PC-9 (cell line): ENCODE data around the gene PAN3. TPM values are rescaled to one million over a fixed set of nuclear protein-coding genes. Genes with fewer than 3 reads are reported as not detected.

Experiments used
- BruUV-seq: library from RNA; stranded (reverse); fragments of 400-500 nt; replicated peaks from 2 replicates; lab custom pipeline; 2021; lab: Mats Ljungman, UMichigan
- CTCF ChIA-PET: fragments of 300-600 bp; sonication (Branson Sonifier 250); formaldehyde crosslinking; loops from one replicate; lab custom pipeline; 2022; ENCODE audit warnings: antibody characterized with exemption; lab: Charles Lee
- POLR2A ChIA-PET: fragments of 300-600 bp; sonication (Branson Sonifier 250); formaldehyde crosslinking; loops from one replicate; lab custom pipeline; 2022; ENCODE audit warnings: antibody characterized with exemption; ENCODE audit not compliant: unreplicated experiment; lab: Charles Lee
- DNase-seq, 2 experiments: peaks; one replicate each; pipeline versions ENCODE4 v3.0.0 to v3.0.0-alpha.2; 2015 to 2022; ENCODE audit warnings: mixed read lengths in 1 of 2
- H2AFZ ChIP-seq: fragments of 200-600 bp; sonication (generic); 2 replicates; pipeline ENCODE4 v1.8.1; 2017; ENCODE audit warnings: antibody characterized with exemption
- H3F3A ChIP-seq: fragments of 200-600 bp; sonication (generic); 2 replicates; pipeline ENCODE4 v1.8.1; 2017; ENCODE audit warnings: antibody characterized with exemption, mild to moderate bottlenecking, low read depth; ENCODE audit not compliant: insufficient read depth
- H3K27ac ChIP-seq: fragments of 200-600 bp; sonication (generic); 2 replicates; pipeline ENCODE4 v1.6.1; 2016; ENCODE audit warnings: mixed run types
- H3K27me3 ChIP-seq: fragments of 200-600 bp; sonication (generic); 2 replicates; pipeline ENCODE4 v1.6.1; 2016; ENCODE audit warnings: low read depth, mixed run types; ENCODE audit not compliant: insufficient read depth
- H3K36me3 ChIP-seq: fragments of 200-600 bp; sonication (generic); 2 replicates; pipeline ENCODE4 v1.6.1; 2016; ENCODE audit warnings: low read depth, mixed run types
- H3K4me1 ChIP-seq: fragments of 200-600 bp; sonication (generic); replicated peaks from 2 replicates; pipeline ENCODE4 v1.6.1; 2016; ENCODE audit warnings: mixed run types; ENCODE audit not compliant: insufficient read depth
- H3K4me2 ChIP-seq: fragments of 200-600 bp; sonication (generic); 2 replicates; pipeline ENCODE4 v1.6.1; 2017; ENCODE audit warnings: mixed run types
- H3K4me3 ChIP-seq: fragments of 200-600 bp; sonication (generic); 2 replicates; pipeline ENCODE4 v1.6.1; 2016; ENCODE audit warnings: mixed run types
- H3K79me2 ChIP-seq: fragments of 200-600 bp; sonication (generic); 2 replicates; pipeline ENCODE4 v1.6.1; 2017; ENCODE audit warnings: low read depth, mixed run types
- H3K9me2 ChIP-seq: fragments of 200-600 bp; sonication (generic); 2 replicates; pipeline ENCODE4 v1.8.1; 2017; ENCODE audit warnings: mild to moderate bottlenecking; ENCODE audit not compliant: insufficient read depth
- H3K9me3 ChIP-seq: fragments of 200-600 bp; sonication (generic); 2 replicates; pipeline ENCODE4 v1.8.1; 2016; ENCODE audit warnings: low read depth; ENCODE audit not compliant: insufficient read depth
- H4K20me1 ChIP-seq: fragments of 200-600 bp; sonication (generic); 2 replicates; pipeline ENCODE4 v1.8.1; 2017; ENCODE audit not compliant: insufficient read depth
- EZH2 ChIP-seq: fragments of 200-600 bp; sonication (generic); IDR thresholded peaks from 2 replicates; pipeline ENCODE4 v1.8.0; 2017; ENCODE audit warnings: antibody characterized with exemption, low read depth
- intact Hi-C: fragments of 100-400 bp; cut with micrococcal nuclease; formaldehyde crosslinking; loops from one replicate; pipeline ENCODE4 v1.10.0; 2022; ENCODE audit not compliant: unreplicated experiment
- total RNA-seq: library from RNA; stranded (reverse); gene quantifications from 2 replicates; pipeline ENCODE4 v1.2.3, GENCODE V29; 2021
- TF ChIP-seq, protein P1 (sequence below): fragments of 200-600 bp; sonication (generic); conservative IDR thresholded peaks from 2 replicates; pipeline ENCODE4 v1.6.1; 2017; ENCODE audit warnings: mixed run types, antibody characterized with exemption, mild to moderate bottlenecking, moderate library complexity

The PAN3 gene
- total RNA-seq, 1 experiment from 2014 or later: 34.6 TPM

DNA sequence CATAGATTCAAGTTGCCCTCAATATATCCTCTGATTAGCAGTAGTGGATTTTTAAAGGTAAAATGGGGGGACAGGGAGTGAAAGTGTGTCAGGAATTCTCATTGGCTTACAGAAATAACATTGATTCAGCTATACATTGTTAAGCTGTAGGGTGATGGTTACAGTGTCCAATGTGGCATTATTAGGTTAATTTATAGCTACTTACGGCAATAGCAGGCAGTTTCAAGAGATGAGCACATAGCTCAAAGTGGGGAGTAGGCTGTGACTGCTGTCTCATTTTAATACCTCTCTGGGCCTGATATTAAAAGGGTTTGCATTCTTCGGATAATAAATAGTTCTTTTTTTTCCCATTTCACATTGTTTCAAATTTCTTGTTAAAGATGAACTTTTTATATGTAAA is 34.6 kb downstream of the PAN3 start:
- Histone ChIP-seq H4K20me1 (no peaks in the 10 kb centered on the region; the same call in 1 of the 2 replicates), H3K27ac (peak overlapping the region; percentile 87), H3F3A (peaks cover 19% of the 10 kb centered on the region; the same call in 1 of the 2 replicates), H3K9me2 (no peaks in the 10 kb centered on the region), H3K9me3 (no peaks in the 10 kb centered on the region), H3K36me3 (0 out of 2 replicates have a peak, but pooled peaks cover 3% of the 10 kb centered on the region), H3K79me2 (peaks cover 81% of the 10 kb centered on the region), H3K4me3 (no peak overlapping the region), H3K4me1 (peaks cover 52% of the 10 kb centered on the region), H3K4me2 (peak overlapping the region; percentile 60), H2AFZ (no peak overlapping the region), H3K27me3 (no peaks in the 10 kb centered on the region)
- no TSS peak for BruUV-seq
- TF ChIP-seq, protein P1, sequence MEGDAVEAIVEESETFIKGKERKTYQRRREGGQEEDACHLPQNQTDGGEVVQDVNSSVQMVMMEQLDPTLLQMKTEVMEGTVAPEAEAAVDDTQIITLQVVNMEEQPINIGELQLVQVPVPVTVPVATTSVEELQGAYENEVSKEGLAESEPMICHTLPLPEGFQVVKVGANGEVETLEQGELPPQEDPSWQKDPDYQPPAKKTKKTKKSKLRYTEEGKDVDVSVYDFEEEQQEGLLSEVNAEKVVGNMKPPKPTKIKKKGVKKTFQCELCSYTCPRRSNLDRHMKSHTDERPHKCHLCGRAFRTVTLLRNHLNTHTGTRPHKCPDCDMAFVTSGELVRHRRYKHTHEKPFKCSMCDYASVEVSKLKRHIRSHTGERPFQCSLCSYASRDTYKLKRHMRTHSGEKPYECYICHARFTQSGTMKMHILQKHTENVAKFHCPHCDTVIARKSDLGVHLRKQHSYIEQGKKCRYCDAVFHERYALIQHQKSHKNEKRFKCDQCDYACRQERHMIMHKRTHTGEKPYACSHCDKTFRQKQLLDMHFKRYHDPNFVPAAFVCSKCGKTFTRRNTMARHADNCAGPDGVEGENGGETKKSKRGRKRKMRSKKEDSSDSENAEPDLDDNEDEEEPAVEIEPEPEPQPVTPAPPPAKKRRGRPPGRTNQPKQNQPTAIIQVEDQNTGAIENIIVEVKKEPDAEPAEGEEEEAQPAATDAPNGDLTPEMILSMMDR: no peak
- no peak for TF ChIP-seq EZH2
- no peak for DNase-seq
- ChIA-PET POLR2A (no interaction called here), CTCF (no interaction called here)
- intact Hi-C loops: loop anchor here (2.0 kb wide), 1 partner anchor 16 kb away; no protein-coding TSS in a partner anchor

GRCh38 chr13:28173793-28174192 is 35.4 kb downstream of the PAN3 start:
- Histone ChIP-seq H4K20me1 (no peaks in the 10 kb centered on the region), H3K79me2 (peaks cover 77% of the 10 kb centered on the region), H3K4me3 (no peak overlapping the region), H3F3A (peaks cover 23% of the 10 kb centered on the region), H3K27me3 (no peaks in the 10 kb centered on the region), H3K36me3 (peaks cover 5% of the 10 kb centered on the region; the same call in 1 of the 2 replicates), H3K4me2 (peak overlapping the region; percentile 60), H2AFZ (no peak overlapping the region), H3K9me2 (no peaks in the 10 kb centered on the region), H3K4me1 (peaks cover 57% of the 10 kb centered on the region), H3K27ac (peak overlapping the region; percentile 87), H3K9me3 (no peaks in the 10 kb centered on the region)
- DNase-seq: peak in 1 of 2 experiments; percentile 91
- no TSS peak for BruUV-seq
- CTCF ChIA-PET: interaction anchor here (0.5 kb wide), 1 partner anchor 625 kb away, joined by 4 read pairs; no protein-coding TSS in a partner anchor
- TF ChIP-seq, protein P1: no peak
- TF ChIP-seq EZH2: no peak
- POLR2A ChIA-PET: no interaction called here
- intact Hi-C loops: loop anchor here (2.0 kb wide), 1 partner anchor 17 kb away; no protein-coding TSS in a partner anchor

DNA sequence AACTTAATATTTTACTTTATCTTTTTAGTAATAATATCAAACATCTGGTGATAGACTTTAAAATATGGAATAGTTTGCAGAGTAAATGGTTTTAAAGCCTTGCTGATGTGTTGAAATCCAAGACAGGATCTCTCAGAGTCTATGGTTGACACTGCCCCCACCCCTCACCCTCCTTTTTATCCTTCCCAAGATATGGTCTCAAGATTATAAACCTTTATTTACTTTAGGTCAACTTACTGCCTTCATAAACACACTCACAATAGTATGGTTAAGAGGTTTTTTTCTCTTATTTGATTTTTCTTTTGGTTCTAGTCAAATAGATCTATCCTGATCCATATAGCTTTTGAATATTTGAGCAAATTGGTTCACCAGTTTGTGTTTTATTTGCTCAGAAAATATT is 39.0 kb downstream of the PAN3 start:
- CTCF ChIA-PET: no interaction called here
- BruUV-seq: no TSS peak
- Histone ChIP-seq H3K36me3 (peaks cover 7% of the 10 kb centered on the region), H3K4me3 (no peak overlapping the region), H3K9me3 (0 out of 2 replicates have a peak, but pooled peaks cover 3% of the 10 kb centered on the region), H3K79me2 (peaks cover 66% of the 10 kb centered on the region), H3K9me2 (no peaks in the 10 kb centered on the region), H4K20me1 (no peaks in the 10 kb centered on the region), H3K4me1 (peaks cover 74% of the 10 kb centered on the region), H3K4me2 (peak overlapping the region; percentile 10; the same call in 1 of the 2 replicates), H3F3A (peaks cover 43% of the 10 kb centered on the region), H3K27ac (peak overlapping the region; percentile 33), H2AFZ (no peak overlapping the region), H3K27me3 (no peaks in the 10 kb centered on the region)
- intact Hi-C loops: no loop called here
- POLR2A ChIA-PET: no interaction called here
- TF ChIP-seq EZH2: no peak
- TF ChIP-seq, protein P1: no peak
- peak in 1 of 2 experiments; percentile 57 for DNase-seq
